DMS53 (cell line): ENCODE measurements around the gene FAM131C.
A peak's percentile ranks its signal among the peaks of the same experiment; 100 is the strongest.

ENCODE experiments used
- DNase-seq: peaks from one replicate; lab custom pipeline; 2025; lab: John Stamatoyannopoulos, UW

The FAM131C gene

GRCh38 chr1:16101623-16102022 is 28.2 kb upstream of the FAM131C start:
- DNase-seq, result no peak

DNA sequence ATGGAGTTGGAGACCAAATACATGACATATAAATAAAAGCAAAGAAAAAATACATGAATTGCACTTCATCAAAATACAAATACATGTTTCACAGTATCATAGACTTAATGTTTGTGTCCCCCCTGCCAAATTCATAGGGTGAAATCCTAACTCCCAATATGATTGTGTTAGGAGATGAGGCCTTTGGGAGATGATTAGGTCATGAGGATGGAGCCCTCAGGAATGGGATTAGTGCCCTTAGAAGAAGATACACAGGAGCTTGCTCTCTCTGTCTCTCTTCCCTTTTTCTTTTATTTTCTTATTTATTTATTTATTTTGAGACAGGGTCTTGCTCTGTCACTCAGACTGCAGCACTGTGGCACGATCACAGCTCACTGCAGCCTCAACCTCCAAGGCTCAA is 26.0 kb upstream of the FAM131C start:
- DNase-seq, result no peak

GRCh38 chr1:16095447-16095846 is 22.0 kb upstream of the FAM131C start:
- no peak for DNase-seq

- DNase-seq, result no peak
Measured at GRCh38 chr1:16094453-16095158, 21.2 kb upstream of the FAM131C start.

DNA sequence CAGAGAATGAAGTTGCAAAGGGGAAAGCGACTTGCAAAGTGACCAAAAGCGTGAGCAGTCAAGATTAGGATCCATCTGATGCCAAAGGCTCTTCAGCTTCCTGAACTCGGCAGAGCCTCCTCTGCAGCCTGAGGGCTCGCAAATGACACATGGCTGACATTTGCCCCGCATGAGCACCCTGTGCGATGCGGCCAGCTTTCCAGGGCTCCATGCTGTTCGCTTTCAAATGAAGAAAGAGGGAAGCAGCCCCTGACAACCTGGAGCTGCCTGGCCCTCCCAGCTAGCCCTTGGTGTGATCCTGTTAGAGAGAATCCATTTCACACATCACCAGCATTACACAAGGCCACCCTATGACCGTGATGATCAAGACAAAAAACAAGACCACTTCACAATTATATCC is 20.2 kb upstream of the FAM131C start:
- no peak for DNase-seq

DNA sequence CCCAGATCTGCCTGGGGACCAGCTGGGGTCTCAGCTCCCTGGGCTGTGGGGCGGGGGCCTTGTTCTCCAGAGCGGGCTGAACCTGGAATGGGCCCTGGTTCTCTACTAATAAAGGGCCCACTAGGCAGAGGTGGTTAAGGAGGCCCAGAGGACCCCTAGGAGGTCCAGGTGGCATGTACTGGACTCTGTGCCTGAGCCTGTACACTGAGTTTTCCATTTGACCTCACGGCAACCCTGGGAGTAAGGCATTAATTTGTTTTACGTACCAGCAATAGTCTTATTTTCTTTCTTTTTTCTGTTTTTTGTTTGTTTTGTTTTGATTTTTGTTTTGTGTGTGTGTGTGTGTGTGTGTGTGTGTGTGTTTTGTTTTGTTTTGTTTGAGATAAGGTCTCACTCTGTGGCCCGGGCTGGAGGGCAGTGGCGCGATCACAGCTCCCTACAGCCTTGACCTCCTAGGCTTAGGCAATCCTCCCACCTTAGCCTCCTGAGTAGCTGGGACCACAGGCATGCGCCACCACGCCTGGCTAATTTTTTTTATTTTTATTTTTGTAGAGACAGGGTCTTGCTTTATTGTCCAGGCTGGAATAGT is 19.6 kb upstream of the FAM131C start:
- DNase-seq, result no peak

GRCh38 chr1:16092097-16092922 is 18.9 kb upstream of the FAM131C start:
- DNase-seq, result no peak

- peak; percentile 68 for DNase-seq
Measured at GRCh38 chr1:16091296-16091695, 17.8 kb upstream of the FAM131C start.

GRCh38 chr1:16090076-16090826 is 16.8 kb upstream of the FAM131C start:
- no peak for DNase-seq

GRCh38 chr1:16088996-16089395 is 15.5 kb upstream of the FAM131C start:
- no peak for DNase-seq

GRCh38 chr1:16088351-16088911 is 15.0 kb upstream of the FAM131C start:
- DNase-seq, result no peak

- DNase-seq, result no peak
Measured at GRCh38 chr1:16087733-16088132, 14.3 kb upstream of the FAM131C start.

- no peak for DNase-seq
Measured at GRCh38 chr1:16085522-16085921, 12.1 kb upstream of the FAM131C start.

GRCh38 chr1:16083486-16083885 is 10.0 kb upstream of the FAM131C start:
- no peak for DNase-seq

DNA sequence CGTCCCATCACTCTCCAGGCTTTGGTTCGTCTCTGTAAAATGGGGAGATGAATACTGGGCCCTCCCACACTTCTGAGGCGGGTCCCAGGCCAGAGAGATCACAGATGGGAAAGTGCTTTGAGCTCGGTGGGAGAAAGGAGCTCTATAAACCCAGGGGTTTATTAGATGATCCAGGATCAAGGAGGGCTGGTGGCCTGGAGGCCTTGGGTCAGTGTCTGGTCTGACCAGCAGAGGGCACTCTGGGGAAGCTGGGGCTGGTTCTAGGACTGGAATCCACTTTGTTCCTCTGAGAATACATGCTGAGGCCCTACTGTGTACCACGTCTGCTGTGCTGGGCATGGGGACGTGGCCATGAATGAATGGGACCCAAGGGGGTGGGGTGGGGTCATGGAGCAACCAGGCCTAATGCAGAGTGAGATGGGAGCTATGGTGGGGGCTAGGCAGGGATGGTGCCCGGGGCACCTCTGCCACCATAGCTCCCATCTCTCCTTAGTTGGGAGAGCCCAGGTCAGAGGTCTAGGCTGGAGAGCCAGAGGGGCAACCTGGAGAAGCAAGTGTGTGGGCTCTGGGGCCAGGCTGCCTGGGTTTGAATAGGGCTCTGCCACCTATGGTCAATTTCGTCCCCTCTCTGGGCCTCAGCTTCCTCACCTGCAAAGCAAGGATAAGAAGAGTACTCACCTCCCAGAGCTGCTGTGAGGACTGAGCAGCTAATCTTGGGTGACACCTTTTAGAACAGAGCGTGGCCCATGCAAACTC is 9.0 kb upstream of the FAM131C start:
- peak; percentile 77 for DNase-seq

- DNase-seq, result no peak
Measured at GRCh38 chr1:16081636-16082035, 8.2 kb upstream of the FAM131C start.

DNA sequence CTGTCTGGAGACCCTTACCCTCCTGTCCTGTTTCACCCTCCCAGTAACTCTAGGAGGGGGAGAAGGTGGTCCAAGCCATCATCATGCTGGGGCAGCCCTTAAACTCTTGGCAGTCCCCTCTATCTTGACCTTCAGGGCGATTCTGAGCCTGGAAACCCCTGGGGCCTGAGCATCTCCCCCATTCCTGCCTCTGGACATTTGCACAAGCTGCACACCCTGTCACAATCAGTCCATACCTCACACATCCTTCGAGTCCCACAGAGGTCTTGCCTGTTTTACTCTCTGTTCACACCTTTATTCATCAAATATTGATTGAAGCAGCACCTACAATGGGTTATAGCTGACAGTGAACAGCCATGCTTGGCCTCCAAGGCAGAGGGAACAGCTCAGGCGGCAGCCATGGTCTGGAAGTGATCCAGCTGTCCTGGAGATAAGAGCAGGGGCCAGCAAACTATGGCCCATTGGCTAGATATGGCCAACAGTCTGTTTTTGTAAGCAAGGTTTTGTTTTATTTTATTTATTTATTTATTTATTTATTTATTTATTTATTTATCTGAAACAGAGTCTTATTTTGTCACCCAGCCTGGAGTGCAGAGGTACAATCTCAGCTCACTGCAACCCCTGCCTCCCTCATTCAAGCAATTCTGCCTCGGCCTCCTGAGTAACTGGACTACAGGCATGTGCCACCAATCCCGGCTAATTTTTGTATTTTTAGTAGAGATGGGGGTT is 7.1 kb upstream of the FAM131C start:
- DNase-seq, result no peak

GRCh38 chr1:16078925-16079656 is 5.6 kb upstream of the FAM131C start:
- peak; percentile 87 for DNase-seq

GRCh38 chr1:16077406-16078245 is 4.2 kb upstream of the FAM131C start:
- DNase-seq, result no peak
